Nephron progenitor cell (in vitro differentiated cells): Measurements from ENCODE around the gene ZNF385C.

Experiments used
- DNase-seq: peaks from one replicate; pipeline ENCODE4 v3.0.0; 2021
- H3K27ac Mint-ChIP-seq: 2 replicates; pipeline ENCODE4 v1.8.0; 2021; ENCODE audit warnings: mild to moderate bottlenecking, moderate library complexity, mixed read lengths
- H3K27me3 Mint-ChIP-seq: 2 replicates; pipeline ENCODE4 v1.8.0; 2021; ENCODE audit warnings: mild to moderate bottlenecking, low read depth, mixed read lengths; ENCODE audit not compliant: poor library complexity
- H3K36me3 Mint-ChIP-seq: 2 replicates; pipeline ENCODE4 v1.8.0; 2021; ENCODE audit warnings: low read depth, mixed read lengths
- H3K4me1 Mint-ChIP-seq: 2 replicates; pipeline ENCODE4 v1.8.0; 2021; ENCODE audit warnings: mixed read lengths
- H3K4me3 Mint-ChIP-seq: 2 replicates; pipeline ENCODE4 v1.8.0; 2021; ENCODE audit warnings: mild to moderate bottlenecking, moderate library complexity, mixed read lengths
- H3K9me3 Mint-ChIP-seq: 2 replicates; pipeline ENCODE4 v1.8.0; 2021; ENCODE audit warnings: mild to moderate bottlenecking, moderate library complexity, mixed read lengths
- CTCF ChIP-seq: fragments of 200-600 bp; sonication (generic); IDR thresholded peaks from 2 replicates; pipeline ENCODE4 v1.5.0; 2021; ENCODE audit warnings: antibody characterized with exemption

Gene ZNF385C

GRCh38 chr17:42126836-42127235 lies 28.6 kb upstream of the ZNF385C start:
- peaks cover 41% of the 10 kb centered on the region for H3K36me3 Mint-ChIP-seq

GRCh38 chr17:42125565-42125964 lies 27.3 kb upstream of the ZNF385C start:
- peaks cover 41% of the 10 kb centered on the region for H3K36me3 Mint-ChIP-seq
- H3K27ac Mint-ChIP-seq, result no peak overlapping the region
- peaks cover 22% of the 10 kb centered on the region for H3K4me1 Mint-ChIP-seq
- DNase-seq, result no peak
- H3K9me3 Mint-ChIP-seq, result no peaks in the 10 kb centered on the region
- peaks cover 3% of the 10 kb centered on the region for H3K27me3 Mint-ChIP-seq
- no peak overlapping the region for H3K4me3 Mint-ChIP-seq
- TF ChIP-seq CTCF, result no peak

More at GRCh38 chr17:42126836-42127235, 28.6 kb upstream of the ZNF385C start:
- no peak for TF ChIP-seq CTCF
- H3K27ac Mint-ChIP-seq, result peak overlapping the region; percentile 41
- H3K4me1 Mint-ChIP-seq, result peaks cover 26% of the 10 kb centered on the region
- DNase-seq, result no peak
- H3K9me3 Mint-ChIP-seq, result no peaks in the 10 kb centered on the region
- H3K27me3 Mint-ChIP-seq, result peaks cover 3% of the 10 kb centered on the region
- no peak overlapping the region for H3K4me3 Mint-ChIP-seq

GRCh38 chr17:42124256-42124655 lies 26.0 kb upstream of the ZNF385C start:
- H3K4me1 Mint-ChIP-seq, result peaks cover 25% of the 10 kb centered on the region
- no peak for DNase-seq
- H3K27me3 Mint-ChIP-seq, result peaks cover 3% of the 10 kb centered on the region
- H3K9me3 Mint-ChIP-seq, result no peaks in the 10 kb centered on the region
- H3K4me3 Mint-ChIP-seq, result no peak overlapping the region
- no peak overlapping the region for H3K27ac Mint-ChIP-seq
- no peak for TF ChIP-seq CTCF
- peaks cover 41% of the 10 kb centered on the region for H3K36me3 Mint-ChIP-seq

GRCh38 chr17:42122371-42123303 lies 24.4 kb upstream of the ZNF385C start, which contains the start of gene HSPB9:
Gene HSPB9 (plus strand): TSS chr17:42122804. CDS start chr17:42122851, 47 bp downstream.
- TF ChIP-seq CTCF, result no peak
- no peaks in the 10 kb centered on the region for H3K27me3 Mint-ChIP-seq
- peak within 1 kb of the TSS; percentile 77 for H3K4me3 Mint-ChIP-seq
- peaks cover 31% of the 10 kb centered on the region for H3K4me1 Mint-ChIP-seq
- no peaks in the 10 kb centered on the region for H3K9me3 Mint-ChIP-seq
- peaks cover 33% of the 10 kb centered on the region for H3K36me3 Mint-ChIP-seq
- H3K27ac Mint-ChIP-seq, result peak within 1 kb of the TSS; percentile 45
- DNase-seq, result peak; percentile 66

DNA sequence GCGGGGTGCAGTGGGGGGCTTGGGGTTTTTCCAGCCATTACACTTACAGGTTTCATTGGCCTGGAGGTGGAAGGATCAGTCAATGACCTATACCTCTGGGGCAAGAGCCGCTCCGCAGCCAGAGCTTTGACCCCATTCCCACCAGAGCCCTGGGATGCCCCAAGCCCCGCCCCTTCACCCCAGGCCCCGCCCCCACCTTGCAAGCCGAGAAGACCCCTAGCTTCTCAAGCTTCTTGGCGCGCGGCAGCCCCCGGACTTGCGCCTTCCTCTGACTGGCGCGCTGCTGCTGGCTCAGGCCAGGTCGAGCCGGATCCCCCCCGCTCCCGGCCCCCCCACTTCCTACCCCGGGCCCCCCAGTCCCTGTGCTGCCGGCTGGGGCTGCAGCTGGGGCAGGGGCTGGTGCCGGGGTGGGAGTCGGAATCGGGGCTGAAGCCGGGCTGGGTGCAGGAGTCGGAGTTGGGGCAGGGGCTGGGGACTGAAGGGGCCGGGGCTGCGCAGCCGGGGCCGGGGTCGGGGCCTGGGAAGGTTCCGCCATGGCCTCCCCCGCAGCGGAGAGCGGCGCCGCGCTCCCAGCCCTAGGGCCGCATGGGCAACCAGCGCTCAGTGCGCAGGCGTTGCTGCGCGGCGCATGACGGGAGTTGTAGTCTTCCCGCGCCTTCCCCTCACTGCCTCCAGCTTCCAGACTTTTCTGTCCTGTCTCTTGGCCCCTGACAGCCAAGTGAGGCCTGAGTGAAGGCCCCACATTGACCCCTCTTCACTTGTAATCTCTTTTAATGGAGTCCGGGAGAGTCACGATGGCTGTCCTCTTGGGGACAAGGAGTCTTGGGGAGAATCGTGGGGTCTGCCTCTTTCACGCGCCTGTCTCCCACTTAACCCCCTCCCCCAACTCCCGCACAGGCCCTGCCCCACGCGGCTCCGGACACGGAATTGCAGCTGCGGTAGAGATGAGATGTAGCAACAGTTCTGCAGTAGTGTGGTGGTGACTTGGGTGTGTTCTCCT lies 22.8 kb upstream of the ZNF385C start, which contains the start of gene KAT2A:
Gene KAT2A (minus strand): TSS at position 598 of the 1,000 bp plus-strand sequence. CDS start 63 bp downstream, at position 535.
- Mint-ChIP-seq H3K4me3 (peak within 1 kb of the TSS; percentile 77), H3K27ac (no peak within 1 kb of the TSS), H3K27me3 (no peaks in the 10 kb centered on the region), H3K4me1 (peaks cover 40% of the 10 kb centered on the region), H3K9me3 (no peaks in the 10 kb centered on the region), H3K36me3 (peaks cover 27% of the 10 kb centered on the region)
- peak; percentile 83 for DNase-seq
- no peak for TF ChIP-seq CTCF
